Endodermal cell (in vitro differentiated cells): ENCODE measurements around the gene CCDC97. TPM values are rescaled to one million over a fixed set of nuclear protein-coding genes. Genes with fewer than 3 reads are reported as not detected.

Source experiments
- DNase-seq: peaks from one replicate; pipeline ENCODE4 v3.0.0-alpha.2; 2017
- H3K27ac ChIP-seq: 2 replicates; pipeline ENCODE4 v1.5.1; 2013; ENCODE audit warnings: mild to moderate bottlenecking, low read depth, low read length, moderate library complexity
- H3K27me3 ChIP-seq: 2 replicates; pipeline ENCODE4 v1.6.1; 2013; ENCODE audit warnings: mild to moderate bottlenecking, low read length, moderate library complexity; ENCODE audit not compliant: insufficient read depth, control insufficient read depth, poor library complexity, severe bottlenecking
- H3K36me3 ChIP-seq: 2 replicates; pipeline ENCODE4 v1.7.0; 2013; ENCODE audit warnings: mild to moderate bottlenecking, low read length, moderate library complexity; ENCODE audit not compliant: control insufficient read depth, insufficient read depth
- H3K4me1 ChIP-seq: one replicate; pipeline ENCODE4 v1.7.0; 2013; ENCODE audit warnings: low read length; ENCODE audit not compliant: control insufficient read depth, insufficient read depth
- H3K4me3 ChIP-seq: 2 replicates; pipeline ENCODE4 v1.5.1; 2013; ENCODE audit warnings: mild to moderate bottlenecking, low read length, moderate library complexity
- H3K9ac ChIP-seq: 2 replicates; pipeline ENCODE4 v1.6.1; 2013; ENCODE audit warnings: mild to moderate bottlenecking, low read length, moderate library complexity; ENCODE audit not compliant: poor library complexity, severe bottlenecking; ENCODE audit errors: extremely low read depth
- H3K9me3 ChIP-seq: 2 replicates; pipeline ENCODE4 v1.6.1; 2013; ENCODE audit warnings: mild to moderate bottlenecking, low read length, moderate library complexity; ENCODE audit not compliant: control insufficient read depth
- H3K27ac Mint-ChIP-seq: 2 replicates; pipeline ENCODE4 v1.8.0; 2020; ENCODE audit warnings: mixed read lengths
- H3K27me3 Mint-ChIP-seq: 2 replicates; pipeline ENCODE4 v1.8.0; 2021; ENCODE audit warnings: mild to moderate bottlenecking, mixed read lengths; ENCODE audit not compliant: insufficient read depth
- H3K36me3 Mint-ChIP-seq: 2 replicates; pipeline ENCODE4 v1.8.0; 2020; ENCODE audit warnings: low read depth, mixed read lengths
- H3K4me1 Mint-ChIP-seq: 2 replicates; pipeline ENCODE4 v1.8.0; 2020; ENCODE audit warnings: mixed read lengths
- H3K4me3 Mint-ChIP-seq: 2 replicates; pipeline ENCODE4 v1.8.0; 2020; ENCODE audit warnings: mild to moderate bottlenecking, moderate library complexity, mixed read lengths
- H3K9me3 Mint-ChIP-seq: 2 replicates; pipeline ENCODE4 v1.8.0; 2020; ENCODE audit warnings: mild to moderate bottlenecking, mixed read lengths
- CTCF ChIP-seq: fragments of 200-600 bp; sonication (generic); conservative IDR thresholded peaks from 2 replicates; pipeline ENCODE4 v1.5.0; 2021; ENCODE audit warnings: antibody characterized with exemption, mild to moderate bottlenecking
- WGBS, 2 experiments: methylation state at CpG; one replicate each; pipeline versions ENCODE4 v1.1.5 to v1.1.7; 2013; ENCODE audit warnings: missing lambda C conversion rate in 2 of 2, mixed read lengths in 1 of 2; ENCODE audit not compliant: insufficient coverage in 1 of 2, insufficient read length in 1 of 2; 5-methylcytosine and 5-hydroxymethylcytosine counted together
- total RNA-seq, 2 donors: library from RNA; stranded (reverse); fragmentation: NEBNext Ultra II Directional in 1 of 2; extraction: Animal tissue kit (Norgen Biotek cat#: 25700) in 1 of 2; gene quantifications; 2 replicates in 1 of 2; 3 replicates in 1 of 2; pipeline ENCODE4 v1.2.1, GENCODE V29; 2021

Gene CCDC97
- total RNA-seq, 2 donors from 2014 or later: 38.4 to 44.6 TPM

DNA sequence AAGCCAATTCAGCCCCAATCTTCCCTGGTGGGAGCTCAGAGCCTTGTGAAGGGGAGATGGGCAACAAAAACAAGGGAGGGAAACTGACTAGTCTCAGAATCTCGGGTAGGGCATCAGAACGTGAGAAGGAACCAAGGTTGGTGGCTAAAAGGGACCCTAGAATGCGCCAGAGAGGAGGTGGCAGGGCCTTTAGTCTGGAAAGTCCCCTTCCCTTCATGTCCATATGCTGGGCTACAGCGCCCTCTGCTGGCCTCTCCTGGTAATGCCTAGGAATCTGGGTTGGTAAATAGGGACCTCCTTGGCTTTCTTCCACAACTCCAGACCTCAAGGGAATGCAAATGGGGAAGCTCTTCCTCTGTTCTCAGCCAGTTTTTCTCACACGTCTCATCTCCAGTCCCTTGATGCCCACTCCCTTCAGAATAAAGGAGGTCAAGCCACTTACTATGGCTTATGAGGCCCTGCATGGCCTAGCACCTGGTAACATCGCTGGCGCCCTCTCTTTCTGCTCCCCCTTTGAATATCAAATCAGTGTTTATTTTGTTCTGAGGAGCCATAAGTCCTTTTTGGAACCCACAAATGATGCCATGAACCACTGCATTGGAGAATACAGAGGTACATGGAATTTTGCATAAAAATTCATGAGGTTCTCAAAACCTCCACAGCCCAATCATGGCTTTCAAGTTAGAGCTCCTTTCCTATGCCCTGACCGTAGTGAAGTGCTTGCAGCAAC is 1.4 kb upstream of the CCDC97 start:
- no peak overlapping the region for H3K9ac ChIP-seq
- Mint-ChIP-seq H3K36me3 (peaks cover 56% of the 10 kb centered on the region), H3K4me3 (peak overlapping the region; percentile 96), H3K4me1 (peaks cover 19% of the 10 kb centered on the region), H3K9me3 (no peaks in the 10 kb centered on the region), H3K27ac (peak overlapping the region; percentile 100), H3K27me3 (peaks cover 2% of the 10 kb centered on the region)
- DNase-seq: peak; percentile 99
- H3K27ac ChIP-seq: peak overlapping the region; percentile 40
- H3K9me3 ChIP-seq: no peaks in the 10 kb centered on the region
- H3K27me3 ChIP-seq: no peaks in the 10 kb centered on the region
- WGBS, 2 experiments: 30 to 40% methylated on average over 5 to 8 of the region's 8 CpGs
- H3K4me3 ChIP-seq: peak overlapping the region; percentile 91
- H3K36me3 ChIP-seq: peaks cover 68% of the 10 kb centered on the region
- peak; percentile 99 for TF ChIP-seq CTCF
- peaks cover 7% of the 10 kb centered on the region for H3K4me1 ChIP-seq

- Histone ChIP-seq H3K9me3 (no peaks in the 10 kb centered on the region), H3K27me3 (no peaks in the 10 kb centered on the region), H3K9ac (peak overlapping the region; percentile 68), H3K27ac (peak overlapping the region; percentile 85), H3K36me3 (peaks cover 68% of the 10 kb centered on the region), H3K4me3 (peak overlapping the region; percentile 91), H3K4me1 (peaks cover 7% of the 10 kb centered on the region)
- H3K9me3 Mint-ChIP-seq: no peaks in the 10 kb centered on the region
- peaks cover 19% of the 10 kb centered on the region for H3K4me1 Mint-ChIP-seq
- peak; percentile 59 for DNase-seq
- H3K27me3 Mint-ChIP-seq: peaks cover 2% of the 10 kb centered on the region
- peak overlapping the region; percentile 96 for H3K4me3 Mint-ChIP-seq
- peaks cover 55% of the 10 kb centered on the region for H3K36me3 Mint-ChIP-seq
- WGBS, 2 experiments: 48 to 56% methylated on average over 21 to 26 of the region's 26 CpGs
- TF ChIP-seq CTCF: no peak
- H3K27ac Mint-ChIP-seq: peak overlapping the region; percentile 100
These were observed 566 bp upstream of the CCDC97 start for GRCh38 chr19:41309180-41310032.

GRCh38 chr19:41311072-41311471 is 1.1 kb downstream of the CCDC97 start:
- H3K27ac ChIP-seq: no peak overlapping the region
- 76 to 91% methylated on average over 5 of the region's 5 CpGs for WGBS, 2 experiments
- peaks cover 2% of the 10 kb centered on the region for H3K27me3 Mint-ChIP-seq
- H3K27me3 ChIP-seq: no peaks in the 10 kb centered on the region
- peak overlapping the region; percentile 91 for H3K4me3 ChIP-seq
- H3K27ac Mint-ChIP-seq: peak overlapping the region; percentile 100
- peaks cover 19% of the 10 kb centered on the region for H3K4me1 Mint-ChIP-seq
- H3K36me3 ChIP-seq: peaks cover 63% of the 10 kb centered on the region
- H3K9ac ChIP-seq: peak overlapping the region; percentile 68
- H3K36me3 Mint-ChIP-seq: peaks cover 46% of the 10 kb centered on the region
- no peak for DNase-seq
- H3K9me3 ChIP-seq: no peaks in the 10 kb centered on the region
- peaks cover 7% of the 10 kb centered on the region for H3K4me1 ChIP-seq
- no peak for TF ChIP-seq CTCF
- peak overlapping the region; percentile 96 for H3K4me3 Mint-ChIP-seq
- H3K9me3 Mint-ChIP-seq: no peaks in the 10 kb centered on the region
